ENCODE measurements around the gene PRR22.
"Not testable (repeated sequence)": the region's sequence is repeated elsewhere in the genome, so short reads cannot be mapped to it uniquely, and the experiment has no call there.

PRR22 gene

DNA sequence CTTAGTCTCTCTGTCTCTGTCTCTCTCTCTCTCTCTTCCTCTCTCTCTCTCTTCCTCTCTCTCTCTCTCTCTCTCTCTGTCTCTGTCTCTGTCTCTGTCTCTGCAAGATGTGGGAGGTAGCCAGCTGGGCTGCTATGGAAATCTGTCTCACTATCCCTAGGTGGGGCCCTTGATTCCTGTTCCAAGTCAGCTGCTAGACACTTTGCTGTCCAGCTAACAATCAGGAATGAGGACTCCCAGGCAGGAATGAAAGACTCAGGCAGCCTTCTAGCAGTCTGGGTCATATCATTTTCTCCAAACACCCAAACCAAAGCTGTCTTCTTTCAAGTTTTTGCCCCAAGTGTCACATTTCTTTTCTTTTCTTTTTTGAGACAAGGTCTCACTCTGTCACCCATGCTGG, 40.9 kb downstream of the PRR22 start:
- DNase-seq = no peak

DNA sequence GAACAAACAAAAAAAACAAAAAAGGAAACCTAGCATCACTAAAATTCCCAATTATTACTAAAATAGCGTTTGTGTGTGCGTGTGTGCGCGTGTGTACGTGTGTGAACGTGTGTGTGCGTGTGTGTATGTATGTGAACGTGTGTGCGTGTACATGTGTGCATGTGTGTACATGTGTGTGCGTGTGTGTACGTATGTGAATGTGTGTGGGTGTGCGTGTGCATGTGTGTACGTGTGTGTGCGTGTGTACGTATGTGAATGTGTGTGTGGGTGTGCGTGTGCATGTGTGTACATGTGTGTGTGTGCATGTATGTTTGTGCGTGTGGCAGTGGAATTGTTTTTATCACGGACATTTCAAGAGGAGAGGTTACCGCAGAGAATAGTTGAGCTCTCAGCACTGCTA, 42.5 kb downstream of the PRR22 start:
- no peak for DNase-seq

GRCh38 chr19:5738423-5738822, 46.1 kb downstream of the PRR22 start:
- DNase-seq = no peak

GRCh38 chr19:5733172-5733571, 51.4 kb downstream of the PRR22 start:
- not testable (repeated sequence) for DNase-seq

All from NCI-H748 treated with DMSO at 0.1 percent for 48 hours (cell line).